ENCODE measurements around the gene TMEM181.
A peak's percentile ranks its signal among the peaks of the same experiment; 100 is the strongest.
"Not testable (repeated sequence)": the region's sequence is repeated elsewhere in the genome, so short reads cannot be mapped to it uniquely, and the experiment has no call there.

Gene TMEM181

DNA sequence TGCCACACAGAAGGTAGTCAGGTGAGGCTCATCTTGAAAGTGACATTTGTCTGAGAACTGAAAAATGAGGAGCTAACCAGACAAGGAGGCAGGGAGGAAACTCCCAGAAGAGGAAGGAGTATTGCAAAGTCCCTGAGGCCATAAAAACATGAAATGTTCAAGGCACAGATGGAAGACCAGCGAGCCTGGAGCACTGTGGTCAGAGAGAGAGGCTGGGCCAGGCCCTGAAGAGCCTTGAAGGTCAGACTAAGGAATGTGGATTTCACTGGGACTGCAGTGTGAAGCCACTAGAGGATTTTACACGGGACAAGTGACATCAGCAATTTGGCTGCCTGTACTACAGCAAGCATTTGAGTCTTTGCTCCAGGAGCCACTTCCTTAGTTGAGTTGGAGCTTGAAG is 21.1 kb upstream of the TMEM181 start:
- DNase-seq = no peak

DNA sequence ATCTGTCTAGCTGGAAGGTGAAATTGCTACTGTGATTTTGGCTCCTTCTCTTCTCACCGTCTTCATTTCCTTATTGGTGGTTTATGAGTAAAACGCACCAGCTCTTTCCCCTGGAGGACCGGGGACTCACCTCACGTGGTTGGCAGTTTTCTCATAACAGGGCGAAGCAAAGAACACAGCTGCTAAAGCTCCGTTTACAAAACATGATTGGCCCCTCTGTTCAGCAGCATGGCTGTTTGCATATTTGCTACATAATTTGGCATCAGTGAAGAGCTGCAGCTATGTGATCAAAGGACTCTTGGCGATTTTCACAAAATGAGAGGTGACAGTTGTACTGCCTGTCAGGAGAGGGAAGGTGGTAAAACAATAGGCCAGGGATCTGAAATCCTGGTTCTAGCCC is 20.5 kb upstream of the TMEM181 start:
- DNase-seq = no peak

DNA sequence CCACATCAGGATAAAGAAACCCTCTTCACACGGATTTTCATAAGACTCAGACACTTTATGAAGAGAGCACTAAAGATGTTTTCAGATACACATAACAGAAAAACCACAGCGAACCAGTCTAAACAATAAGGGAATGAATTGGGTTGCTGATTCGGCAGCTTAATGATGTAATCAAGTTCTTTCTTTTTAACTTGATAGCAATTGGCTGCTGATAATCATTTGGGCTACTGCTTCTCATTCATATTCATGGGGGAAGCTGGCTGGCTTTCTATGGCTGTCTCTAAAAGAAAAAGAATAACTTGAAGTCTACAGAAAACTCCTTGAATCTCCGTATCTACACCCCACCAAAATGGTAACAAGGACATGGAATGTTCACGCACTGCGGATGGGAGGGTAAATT is 20.0 kb upstream of the TMEM181 start:
- no peak for DNase-seq

- DNase-seq = no peak
These were observed 16.2 kb upstream of the TMEM181 start for GRCh38 chr6:158543606-158544185.

DNA sequence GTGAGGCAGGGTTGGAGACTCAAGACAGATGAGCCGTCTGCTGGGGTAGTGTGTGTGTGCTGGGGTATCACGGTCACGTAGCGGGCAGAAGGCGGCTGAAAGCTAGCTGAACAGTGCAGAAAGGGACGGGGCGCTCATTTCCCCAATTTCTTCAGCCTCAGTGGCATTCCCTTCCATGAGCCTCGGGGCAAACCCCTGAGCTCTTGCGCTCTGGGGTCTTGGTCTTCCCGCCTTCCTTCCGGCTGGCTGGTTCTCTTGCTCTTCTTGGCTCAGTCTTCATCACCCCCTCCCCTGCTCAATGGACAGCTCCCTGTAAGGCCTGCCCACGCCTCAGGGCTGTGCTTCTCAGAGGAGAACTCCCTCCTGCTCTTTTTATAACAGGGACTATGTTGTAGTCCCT is 15.5 kb upstream of the TMEM181 start:
- no peak for DNase-seq

GRCh38 chr6:158545043-158545966 is 14.6 kb upstream of the TMEM181 start:
- DNase-seq = no peak

DNA sequence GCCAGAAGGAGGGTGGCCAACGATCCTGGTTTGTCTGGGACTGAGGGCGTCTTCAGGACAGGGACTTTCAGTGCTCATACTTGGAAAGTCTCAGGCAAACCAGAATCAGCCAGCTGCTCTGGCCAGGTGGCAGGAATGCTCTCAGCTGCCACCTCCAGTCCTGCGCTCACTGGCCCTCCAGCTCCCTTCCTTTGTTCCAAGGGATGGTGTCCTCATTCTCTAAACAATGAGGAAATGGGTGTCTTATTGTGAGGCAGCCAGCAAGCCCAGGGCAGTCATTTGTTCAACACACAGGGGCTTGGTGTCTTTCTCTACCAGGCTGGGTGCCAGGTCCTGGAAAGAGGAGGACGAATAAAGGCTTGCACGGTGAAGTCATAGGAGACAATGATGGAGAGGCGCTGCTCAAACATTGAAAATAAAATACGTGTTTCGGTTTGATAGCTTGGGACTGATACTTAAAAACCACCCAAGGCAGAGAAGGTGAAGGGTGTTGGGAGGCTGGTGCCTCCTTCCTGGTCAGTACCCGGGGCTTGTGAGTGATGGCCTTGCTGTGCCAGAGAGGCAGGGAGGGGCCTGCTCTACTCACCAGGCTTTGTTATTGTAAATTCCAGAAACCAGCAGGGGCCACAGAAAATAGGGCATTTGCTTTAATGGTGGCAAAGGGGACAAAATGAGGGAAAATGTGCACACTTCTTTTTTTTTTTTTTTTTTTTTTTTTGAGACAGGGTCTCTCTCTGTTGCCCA is 11.3 kb upstream of the TMEM181 start:
- DNase-seq = peak; percentile 97

GRCh38 chr6:158552055-158552795 is 7.7 kb upstream of the TMEM181 start:
- no peak for DNase-seq

GRCh38 chr6:158552796-158553138 is 7.1 kb upstream of the TMEM181 start:
- no peak for DNase-seq

DNA sequence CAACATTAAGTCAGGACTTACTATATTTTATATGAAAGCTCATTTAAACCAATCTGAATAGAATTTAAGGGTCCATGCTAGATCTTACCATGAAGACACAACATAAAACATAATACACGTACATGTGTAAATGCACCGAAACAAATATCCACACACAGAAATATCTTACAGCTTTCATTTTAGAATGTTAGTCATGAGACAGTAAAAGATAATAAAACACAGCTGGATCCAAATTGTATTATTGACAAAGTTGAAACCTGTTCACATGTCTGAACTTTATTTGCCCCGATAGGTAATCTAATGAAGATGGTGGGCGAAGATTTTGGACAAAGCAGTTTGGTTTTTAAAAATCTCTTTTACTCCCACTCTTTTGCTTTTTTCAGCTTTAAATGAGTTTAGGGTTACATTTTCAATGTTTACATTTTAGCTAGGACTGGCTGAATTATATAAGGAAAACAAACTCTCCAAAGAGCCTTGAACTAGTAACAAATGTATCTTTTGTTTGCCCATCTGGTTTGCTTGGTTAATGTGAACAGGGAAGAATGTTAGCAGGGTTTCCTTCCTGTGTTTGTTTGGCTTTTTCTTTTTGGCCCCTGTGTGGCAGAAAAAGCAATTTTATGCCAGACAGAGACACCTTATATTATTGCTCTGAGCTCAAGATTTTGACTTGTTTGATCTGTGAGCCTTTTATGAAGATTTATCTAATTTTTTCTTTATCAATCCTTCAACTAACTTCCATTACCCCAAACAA is 5.1 kb upstream of the TMEM181 start:
- DNase-seq = no peak

GRCh38 chr6:158556113-158556512 is 3.8 kb upstream of the TMEM181 start:
- DNase-seq = no peak

DNA sequence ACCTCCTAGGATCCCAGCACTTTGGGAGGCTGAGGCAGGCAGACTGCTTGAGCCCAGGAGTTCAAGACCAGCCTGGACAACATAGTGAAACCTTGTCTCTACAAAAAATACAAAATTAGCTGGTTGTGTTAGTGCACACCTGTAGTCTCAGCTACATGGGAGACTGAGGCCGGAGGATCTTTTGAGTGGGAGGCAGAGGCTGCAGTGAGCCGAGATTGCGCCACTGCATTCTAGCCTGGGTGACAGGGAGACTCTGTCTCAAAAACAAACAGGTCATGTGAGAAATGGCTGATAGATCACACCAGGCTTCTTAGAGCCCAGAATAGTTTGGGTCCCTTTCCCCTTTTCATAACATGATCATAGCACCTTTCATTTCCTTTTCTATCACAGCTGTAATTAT is 2.8 kb upstream of the TMEM181 start:
- DNase-seq = not testable (repeated sequence)

DNA sequence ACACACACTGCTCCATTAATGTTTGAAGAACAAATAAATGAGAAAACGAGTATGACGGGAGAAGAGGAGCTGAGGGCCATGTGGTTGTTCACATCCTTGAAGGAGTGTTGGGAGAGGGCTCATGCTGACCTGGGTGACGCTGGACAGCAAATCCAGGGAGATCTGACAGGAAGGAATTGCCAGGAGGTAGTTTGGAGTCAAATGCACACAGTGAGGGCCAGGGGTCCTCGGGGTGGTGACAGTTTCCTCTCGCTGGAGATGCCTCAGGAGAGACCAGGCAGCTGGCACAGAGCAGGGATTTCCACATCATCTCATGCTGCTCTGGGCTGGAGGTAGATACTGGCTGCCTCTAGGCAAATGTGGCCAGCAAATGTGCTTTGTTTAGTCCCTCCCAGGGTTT is 2.0 kb upstream of the TMEM181 start:
- peak; percentile 86 for DNase-seq

- no peak for DNase-seq
These were observed 1.2 kb upstream of the TMEM181 start for GRCh38 chr6:158558415-158559306.

GRCh38 chr6:158559338-158559894 is 475 bp upstream of the TMEM181 start:
- no peak for DNase-seq

DNA sequence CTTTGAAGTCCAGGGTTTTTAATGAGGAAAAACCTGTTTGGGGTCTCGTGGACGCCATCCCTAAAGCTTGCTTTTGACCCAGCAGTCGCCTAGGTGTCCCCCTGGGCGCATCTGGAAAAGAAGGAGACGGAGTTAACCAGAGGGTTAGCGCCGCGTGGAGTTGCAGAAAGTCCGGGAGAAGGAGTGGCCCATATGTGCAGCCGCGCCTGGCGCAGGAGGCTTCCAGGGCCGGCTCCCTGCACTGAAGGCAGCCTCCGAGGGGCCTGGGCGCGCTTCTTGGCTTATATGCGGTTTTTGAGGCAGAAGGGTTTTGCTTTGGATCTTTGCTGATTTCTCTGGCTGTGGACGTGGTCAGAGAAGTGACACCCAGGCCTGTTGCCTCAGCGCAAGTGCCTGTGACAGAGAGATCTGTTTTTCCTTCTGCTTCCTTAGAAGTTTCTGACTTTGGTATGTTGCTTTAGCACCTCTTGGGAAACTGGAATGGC is 987 bp downstream of the TMEM181 start:
- no peak for DNase-seq

DNA sequence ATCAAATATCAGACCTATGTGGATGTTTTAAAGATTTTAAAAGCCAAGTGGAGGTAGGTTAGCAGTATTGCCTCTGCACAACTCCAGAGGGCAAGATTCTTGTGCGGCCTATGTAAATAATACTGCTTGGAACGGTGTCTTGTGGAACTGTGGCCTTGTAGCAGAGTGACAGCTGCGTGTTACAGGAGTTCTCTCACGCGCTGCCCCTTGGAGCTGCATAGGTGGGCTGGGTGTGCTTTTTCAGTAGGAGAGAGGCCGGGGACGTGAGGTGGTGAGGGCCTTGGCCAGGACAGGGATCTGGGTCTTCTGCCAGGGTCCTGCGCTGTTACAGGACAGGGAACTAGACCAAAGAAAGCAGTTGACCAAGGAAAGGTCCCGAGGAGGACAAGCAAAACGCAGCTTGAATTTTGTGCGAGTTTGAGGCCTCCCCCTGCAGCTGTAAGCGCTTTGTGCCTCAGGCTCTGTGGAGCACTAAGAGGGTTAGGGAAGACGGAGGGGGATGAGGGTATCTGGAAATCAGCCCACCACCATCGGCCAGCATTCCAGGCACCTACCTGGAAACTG is 1.5 kb downstream of the TMEM181 start:
- DNase-seq = no peak

GRCh38 chr6:158561938-158562337 is 2.0 kb downstream of the TMEM181 start:
- no peak for DNase-seq

- DNase-seq = no peak
These were observed 4.6 kb downstream of the TMEM181 start for GRCh38 chr6:158564243-158565121.

- no peak for DNase-seq
These were observed 5.2 kb downstream of the TMEM181 start for GRCh38 chr6:158565122-158565429.
